IMR-90 (cell line): ENCODE measurements around the gene MIER1. TPM values are rescaled to one million over a fixed set of nuclear protein-coding genes. Genes with fewer than 3 reads are reported as not detected.

ENCODE experiments used
- ATAC-seq: fragments of 200-7000 bp; cut with Tn5 transposase; 2 replicates; pipeline ENCODE4 v1.9.1; 2020; ENCODE audit warnings: low read depth, mild to moderate bottlenecking, moderate library complexity
- BruUV-seq: library from RNA; stranded (reverse); fragments of 400-500 nt; replicated peaks from 2 replicates; lab custom pipeline; 2021; lab: Mats Ljungman, UMichigan
- CTCF ChIA-PET: fragments of 300-600 bp; formaldehyde crosslinking; extraction: SDS; loops from one replicate; lab custom pipeline; 2021; ENCODE audit warnings: antibody characterized with exemption; lab: Yijun Ruan, JAX
- POLR2A ChIA-PET: fragments of 300-600 bp; sonication (Branson Sonifier 250); formaldehyde crosslinking; loops from one replicate; lab custom pipeline; 2022; ENCODE audit warnings: antibody characterized with exemption; ENCODE audit not compliant: unreplicated experiment; lab: Charles Lee
- DNase-seq: peaks from one replicate; pipeline ENCODE4 v3.0.0; 2013
- H2AFZ ChIP-seq: replicated peaks from 2 replicates; pipeline ENCODE3; 2013; ENCODE audit warnings: low read length, mild to moderate bottlenecking; ENCODE audit not compliant: poor library complexity
- H2AK5ac ChIP-seq: 2 replicates; pipeline ENCODE4 v1.6.1; 2013; ENCODE audit warnings: low read depth, low read length, inconsistent platforms
- H2AK9ac ChIP-seq: replicated peaks from 2 replicates; pipeline ENCODE3; 2013; ENCODE audit warnings: mild to moderate bottlenecking, low read depth, low read length, moderate library complexity; ENCODE audit not compliant: poor library complexity
- H2BK120ac ChIP-seq: 2 replicates; pipeline ENCODE4 v1.6.1; 2013; ENCODE audit warnings: low read depth, low read length, inconsistent platforms
- H2BK15ac ChIP-seq: 3 replicates; pipeline ENCODE4 v1.6.1; 2013; ENCODE audit warnings: low read depth, low read length, inconsistent platforms
- H2BK20ac ChIP-seq: 2 replicates; pipeline ENCODE4 v1.6.1; 2013; ENCODE audit warnings: low read depth, mild to moderate bottlenecking, inconsistent platforms, low read length, moderate library complexity
- H2BK5ac ChIP-seq: 2 replicates; pipeline ENCODE4 v1.6.1; 2013; ENCODE audit warnings: mild to moderate bottlenecking, low read depth, low read length, inconsistent platforms; ENCODE audit not compliant: poor library complexity, severe bottlenecking
- H3K14ac ChIP-seq: replicated peaks from 2 replicates; pipeline ENCODE4 v1.6.1; 2013; ENCODE audit warnings: low read depth, low read length, inconsistent platforms
- H3K18ac ChIP-seq: 2 replicates; pipeline ENCODE4 v1.6.1; 2013; ENCODE audit warnings: low read depth, low read length, control low read depth
- H3K23ac ChIP-seq: 2 replicates; pipeline ENCODE4 v1.6.1; 2013; ENCODE audit warnings: low read depth, low read length, inconsistent platforms
- H3K27ac ChIP-seq: 2 replicates; pipeline ENCODE4 v1.5.1; 2013; ENCODE audit warnings: mild to moderate bottlenecking, control low read depth, low read length; ENCODE audit not compliant: insufficient read depth
- H3K27me3 ChIP-seq: 2 replicates; pipeline ENCODE4 v1.6.1; 2013; ENCODE audit warnings: low read length; ENCODE audit not compliant: control insufficient read depth, insufficient read depth
- H3K36me3 ChIP-seq: 2 replicates; pipeline ENCODE4 v1.6.1; 2013; ENCODE audit warnings: low read length, mixed read lengths; ENCODE audit not compliant: control insufficient read depth, insufficient read depth
- H3K4ac ChIP-seq: 2 replicates; pipeline ENCODE4 v1.6.1; 2013; ENCODE audit warnings: low read depth, low read length, inconsistent platforms
- H3K4me1 ChIP-seq: 2 replicates; pipeline ENCODE4 v1.6.1; 2013; ENCODE audit warnings: low read length, mixed read lengths; ENCODE audit not compliant: control insufficient read depth, insufficient read depth
- H3K4me2 ChIP-seq: 2 replicates; pipeline ENCODE4 v1.6.1; 2013; ENCODE audit warnings: low read depth, mild to moderate bottlenecking, control low read depth, low read length, moderate library complexity
- H3K4me3 ChIP-seq: 2 replicates; pipeline ENCODE4 v1.5.1; 2013; ENCODE audit warnings: low read depth, mild to moderate bottlenecking, control low read depth, low read length, moderate library complexity; ENCODE audit not compliant: insufficient read depth
- H3K56ac ChIP-seq: 2 replicates; pipeline ENCODE4 v1.6.1; 2013; ENCODE audit warnings: low read length, inconsistent platforms; ENCODE audit not compliant: insufficient read depth; ENCODE audit errors: extremely low read depth
- H3K79me1 ChIP-seq, 2 experiments: 2 replicates each; pipeline ENCODE4 v1.6.1; 2013; ENCODE audit warnings: low read length in 2 of 2, inconsistent platforms in 1 of 2, low read depth in 1 of 2
- H3K9ac ChIP-seq: 2 replicates; pipeline ENCODE4 v1.6.1; 2013; ENCODE audit warnings: low read depth, low read length, control low read depth
- H3K9me1 ChIP-seq: 2 replicates; pipeline ENCODE4 v1.6.1; 2013; ENCODE audit warnings: low read length, inconsistent platforms; ENCODE audit not compliant: insufficient read depth
- H3K9me3 ChIP-seq: 2 replicates; pipeline ENCODE4 v1.6.1; 2013; ENCODE audit warnings: low read length; ENCODE audit not compliant: control insufficient read depth, insufficient read depth
- H4K20me1 ChIP-seq: 2 replicates; pipeline ENCODE4 v1.6.1; 2013; ENCODE audit warnings: low read length, inconsistent platforms; ENCODE audit not compliant: insufficient read depth
- H4K5ac ChIP-seq: 2 replicates; pipeline ENCODE4 v1.6.1; 2013; ENCODE audit warnings: mild to moderate bottlenecking, low read depth, low read length, control low read depth
- H4K8ac ChIP-seq, 2 experiments: 2 replicates each; pipeline ENCODE4 v1.6.1; 2013; ENCODE audit warnings: low read depth in 2 of 2, low read length in 2 of 2, control low read depth in 1 of 2, inconsistent platforms in 1 of 2
- H4K91ac ChIP-seq: 2 replicates; pipeline ENCODE4 v1.6.1; 2013; ENCODE audit warnings: low read depth, low read length, inconsistent platforms; ENCODE audit not compliant: insufficient read depth
- BHLHE40 ChIP-seq: fragments of 150-350 bp; IDR thresholded peaks from 2 replicates; pipeline ENCODE4 v1.6.1; 2016; ENCODE audit warnings: mild to moderate bottlenecking, low read depth, low read length
- CEBPB ChIP-seq: IDR thresholded peaks from 2 replicates; pipeline ENCODE4 v1.6.1; 2012; ENCODE audit warnings: low read depth, low read length, improper control_type of control experiment
- CHD1 ChIP-seq: IDR thresholded peaks from 2 replicates; pipeline ENCODE4 v1.6.1; 2012; ENCODE audit warnings: low read depth, low read length, improper control_type of control experiment
- FOS ChIP-seq: fragments of 150-350 bp; IDR thresholded peaks from 2 replicates; pipeline ENCODE4 v1.6.1; 2016; ENCODE audit warnings: low read depth, low read length
- MAFK ChIP-seq: IDR thresholded peaks from 2 replicates; pipeline ENCODE4 v1.6.1; 2012; ENCODE audit warnings: low read depth, low read length, improper control_type of control experiment
- MAZ ChIP-seq: IDR thresholded peaks from 2 replicates; pipeline ENCODE4 v1.6.1; 2012; ENCODE audit warnings: low read depth, mild to moderate bottlenecking, low read length, improper control_type of control experiment, moderate library complexity, borderline replicate concordance
- MXI1 ChIP-seq: IDR thresholded peaks from 2 replicates; pipeline ENCODE4 v1.6.1; 2012; ENCODE audit warnings: low read depth, mild to moderate bottlenecking, low read length, moderate library complexity, borderline replicate concordance
- NFE2L2 ChIP-seq: fragments of 150-350 bp; IDR thresholded peaks from 2 replicates; pipeline ENCODE4 v1.6.1; 2016; ENCODE audit warnings: low read depth, mild to moderate bottlenecking, low read length
- POLR2A ChIP-seq: IDR thresholded peaks from 2 replicates; pipeline ENCODE4 v1.6.1; 2012; ENCODE audit warnings: mild to moderate bottlenecking, low read depth, low read length
- RAD21 ChIP-seq: IDR thresholded peaks from 2 replicates; pipeline ENCODE4 v1.6.1; 2012; ENCODE audit warnings: low read length, improper control_type of control experiment
- RCOR1 ChIP-seq: IDR thresholded peaks from 2 replicates; pipeline ENCODE4 v1.6.1; 2012; ENCODE audit warnings: mild to moderate bottlenecking, low read length, improper control_type of control experiment; ENCODE audit not compliant: insufficient replicate concordance
- RFX5 ChIP-seq: IDR thresholded peaks from 2 replicates; pipeline ENCODE4 v1.8.0; 2012; ENCODE audit warnings: low read depth, mild to moderate bottlenecking, low read length, moderate library complexity
- SMC3 ChIP-seq: fragments of 150-350 bp; IDR thresholded peaks from 2 replicates; pipeline ENCODE4 v1.6.1; 2016; ENCODE audit warnings: low read depth, mild to moderate bottlenecking, antibody characterized with exemption, low read length, moderate library complexity
- WGBS, 2 experiments: methylation state at CpG; one replicate each; pipeline versions ENCODE4 v1.1.5 to v1.1.7; 2013; ENCODE audit warnings: missing lambda C conversion rate in 2 of 2; ENCODE audit not compliant: insufficient read length in 1 of 2; ENCODE audit errors: extremely low coverage in 2 of 2; 5-methylcytosine and 5-hydroxymethylcytosine counted together
- dilution Hi-C: fragments of 300-500 bp; cut with HindIII; formaldehyde crosslinking; loops from one replicate; pipeline ENCODE4 v1.14.3; 2018; ENCODE audit warnings: low sequenced_read_pairs; ENCODE audit not compliant: unreplicated experiment
- in situ Hi-C: fragments of 300-500 bp; cut with MboI; formaldehyde crosslinking; loops from 3 replicates; pipeline ENCODE4 v1.14.3; 2019; ENCODE audit warnings: low sequenced_read_pairs, inconsistent platforms, mixed read lengths
- intact Hi-C: fragments of 100-400 bp; cut with micrococcal nuclease; formaldehyde crosslinking; loops from 2 replicates; pipeline ENCODE4 v1.10.0; 2022
- polyA plus RNA-seq, 3 experiments: library from polyadenylated mRNA; depleted of rRNA; stranded (reverse); fragments of >200 nt; gene quantifications; 2 replicates each; pipeline ENCODE4 v1.2.3, GENCODE V29; 2012; ENCODE audit warnings: low replicate concordance in 1 of 3
- total RNA-seq: library from RNA; depleted of rRNA; stranded (reverse); fragments of >200 nt; gene quantifications from 2 replicates; pipeline ENCODE4 v1.2.3, GENCODE V29; 2012
- TF ChIP-seq, protein P1 (sequence below): conservative IDR thresholded peaks from 2 replicates; pipeline ENCODE4 v1.5.1; 2012; ENCODE audit warnings: mild to moderate bottlenecking, low read depth, low read length, improper control_type of control experiment
- TF ChIP-seq, protein P2 (sequence below): fragments of 150-350 bp; IDR thresholded peaks from 2 replicates; pipeline ENCODE4 v1.6.1; 2017; ENCODE audit warnings: mild to moderate bottlenecking, antibody characterized with exemption, low read length, low read depth
- TF ChIP-seq, protein P3 (sequence below): fragments of 150-350 bp; IDR thresholded peaks from 2 replicates; pipeline ENCODE4 v1.6.1; 2016; ENCODE audit warnings: low read depth, mild to moderate bottlenecking, low read length, moderate library complexity, borderline replicate concordance

Gene MIER1
- total and polyA plus RNA-seq, 2 of the 4 experiments (the other 2 are of a cell fraction), result 5.0 to 11.5 TPM

DNA sequence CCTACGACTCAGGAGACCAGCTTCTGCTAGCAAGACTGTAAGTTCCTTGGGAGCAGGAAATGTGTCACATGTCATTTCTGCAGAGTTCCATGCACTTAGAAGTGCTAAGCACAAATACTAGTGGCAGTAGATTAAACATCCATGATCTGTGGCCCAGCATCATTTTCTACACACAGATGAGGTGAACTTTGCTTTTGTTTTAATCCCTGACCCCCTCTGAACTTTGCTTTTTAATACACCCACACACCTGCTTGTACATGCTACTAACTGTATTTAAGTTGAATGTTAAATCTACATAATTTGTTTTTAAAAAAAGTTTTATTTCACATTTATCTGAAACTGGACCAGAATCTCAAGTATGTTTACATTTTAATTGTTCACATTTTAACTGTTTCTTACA is 104.7 kb downstream of the MIER1 start:
- Histone ChIP-seq H3K4me2 (no peak overlapping the region), H3K14ac (no peak overlapping the region), H2BK15ac (no peak overlapping the region), H3K56ac (no peak overlapping the region), H3K9me1 (0 out of 2 replicates have a peak, but pooled peaks cover 3% of the 10 kb centered on the region), H2BK5ac (no peak overlapping the region), H3K23ac (no peak overlapping the region), H3K4me3 (no peak overlapping the region), H4K5ac (no peak overlapping the region), H3K9me3 (no peaks in the 10 kb centered on the region), H4K91ac (no peak overlapping the region), H3K18ac (no peak overlapping the region), H3K27me3 (no peaks in the 10 kb centered on the region), H4K8ac (no peak overlapping the region), H2BK20ac (no peak overlapping the region), H3K4ac (no peak overlapping the region), H2AK5ac (no peak overlapping the region), H3K79me1 (peaks cover 0 to 5% of the 10 kb centered on the region in 2 experiments; a peak in 2 of 4 replicates), H2AK9ac (no peak overlapping the region), H3K4me1 (no peaks in the 10 kb centered on the region), H3K9ac (no peak overlapping the region), H3K36me3 (peaks cover 10% of the 10 kb centered on the region), H2BK120ac (no peak overlapping the region), H3K27ac (no peak overlapping the region), H4K20me1 (no peaks in the 10 kb centered on the region), H2AFZ (no peak overlapping the region)
- intact Hi-C loops, result no loop called here
- ATAC-seq (no peak), DNase-seq (no peak)
- dilution Hi-C loops, result no loop called here
- ChIA-PET CTCF (no interaction called here), POLR2A (no interaction called here)
- BruUV-seq, result no TSS peak
- in situ Hi-C loops, result no loop called here
- WGBS, 2 experiments, result no CpG with 5 or more reads among the region's 1 CpG
- TF ChIP-seq, protein P1, sequence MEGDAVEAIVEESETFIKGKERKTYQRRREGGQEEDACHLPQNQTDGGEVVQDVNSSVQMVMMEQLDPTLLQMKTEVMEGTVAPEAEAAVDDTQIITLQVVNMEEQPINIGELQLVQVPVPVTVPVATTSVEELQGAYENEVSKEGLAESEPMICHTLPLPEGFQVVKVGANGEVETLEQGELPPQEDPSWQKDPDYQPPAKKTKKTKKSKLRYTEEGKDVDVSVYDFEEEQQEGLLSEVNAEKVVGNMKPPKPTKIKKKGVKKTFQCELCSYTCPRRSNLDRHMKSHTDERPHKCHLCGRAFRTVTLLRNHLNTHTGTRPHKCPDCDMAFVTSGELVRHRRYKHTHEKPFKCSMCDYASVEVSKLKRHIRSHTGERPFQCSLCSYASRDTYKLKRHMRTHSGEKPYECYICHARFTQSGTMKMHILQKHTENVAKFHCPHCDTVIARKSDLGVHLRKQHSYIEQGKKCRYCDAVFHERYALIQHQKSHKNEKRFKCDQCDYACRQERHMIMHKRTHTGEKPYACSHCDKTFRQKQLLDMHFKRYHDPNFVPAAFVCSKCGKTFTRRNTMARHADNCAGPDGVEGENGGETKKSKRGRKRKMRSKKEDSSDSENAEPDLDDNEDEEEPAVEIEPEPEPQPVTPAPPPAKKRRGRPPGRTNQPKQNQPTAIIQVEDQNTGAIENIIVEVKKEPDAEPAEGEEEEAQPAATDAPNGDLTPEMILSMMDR, result no peak
- TF ChIP-seq RAD21 (no peak), RFX5 (no peak), FOS (no peak), CEBPB (no peak), MXI1 (no peak), POLR2A (no peak), MAZ (no peak), BHLHE40 (no peak), NFE2L2 (no peak), MAFK (no peak), RCOR1 (no peak), CHD1 (no peak), SMC3 (no peak)
- TF ChIP-seq, protein P2, sequence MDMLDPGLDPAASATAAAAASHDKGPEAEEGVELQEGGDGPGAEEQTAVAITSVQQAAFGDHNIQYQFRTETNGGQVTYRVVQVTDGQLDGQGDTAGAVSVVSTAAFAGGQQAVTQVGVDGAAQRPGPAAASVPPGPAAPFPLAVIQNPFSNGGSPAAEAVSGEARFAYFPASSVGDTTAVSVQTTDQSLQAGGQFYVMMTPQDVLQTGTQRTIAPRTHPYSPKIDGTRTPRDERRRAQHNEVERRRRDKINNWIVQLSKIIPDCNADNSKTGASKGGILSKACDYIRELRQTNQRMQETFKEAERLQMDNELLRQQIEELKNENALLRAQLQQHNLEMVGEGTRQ, result no peak
- TF ChIP-seq, protein P3, sequence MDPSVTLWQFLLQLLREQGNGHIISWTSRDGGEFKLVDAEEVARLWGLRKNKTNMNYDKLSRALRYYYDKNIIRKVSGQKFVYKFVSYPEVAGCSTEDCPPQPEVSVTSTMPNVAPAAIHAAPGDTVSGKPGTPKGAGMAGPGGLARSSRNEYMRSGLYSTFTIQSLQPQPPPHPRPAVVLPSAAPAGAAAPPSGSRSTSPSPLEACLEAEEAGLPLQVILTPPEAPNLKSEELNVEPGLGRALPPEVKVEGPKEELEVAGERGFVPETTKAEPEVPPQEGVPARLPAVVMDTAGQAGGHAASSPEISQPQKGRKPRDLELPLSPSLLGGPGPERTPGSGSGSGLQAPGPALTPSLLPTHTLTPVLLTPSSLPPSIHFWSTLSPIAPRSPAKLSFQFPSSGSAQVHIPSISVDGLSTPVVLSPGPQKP, result no peak
